GM12875 (cell line): Measurements from ENCODE around the gene LEMD2.

Experiments used
- H3K4me3 ChIP-seq: one replicate; pipeline ENCODE4 v1.5.1; 2011; ENCODE audit warnings: low read depth, low read length, control low read depth
- CTCF ChIP-seq: IDR thresholded peaks from 2 replicates; pipeline ENCODE4 v1.5.1; 2011; ENCODE audit warnings: low read depth, mild to moderate bottlenecking, control low read depth, inconsistent platforms, low read length, moderate library complexity, borderline replicate concordance; ENCODE audit not compliant: insufficient read depth

LEMD2 gene

GRCh38 chr6:33778444-33779121 lies 10.3 kb downstream of the LEMD2 start:
- TF ChIP-seq CTCF: no peak
- H3K4me3 ChIP-seq: no peak overlapping the region

GRCh38 chr6:33777398-33778388 lies 11.2 kb downstream of the LEMD2 start:
- no peak overlapping the region for H3K4me3 ChIP-seq
- TF ChIP-seq CTCF: no peak

GRCh38 chr6:33776764-33777163 lies 12.2 kb downstream of the LEMD2 start:
- H3K4me3 ChIP-seq: no peak overlapping the region
- TF ChIP-seq CTCF: no peak

- H3K4me3 ChIP-seq: no peak overlapping the region
- TF ChIP-seq CTCF: no peak
These were observed 12.7 kb downstream of the LEMD2 start for GRCh38 chr6:33776186-33776585.

GRCh38 chr6:33774774-33775173 lies 14.2 kb downstream of the LEMD2 start:
- H3K4me3 ChIP-seq: no peak overlapping the region
- TF ChIP-seq CTCF: no peak

GRCh38 chr6:33772902-33773472 lies 15.9 kb downstream of the LEMD2 start:
- no peak for TF ChIP-seq CTCF
- no peak overlapping the region for H3K4me3 ChIP-seq
